Measurements from ENCODE around the gene ZGPAT.

ZGPAT gene

DNA sequence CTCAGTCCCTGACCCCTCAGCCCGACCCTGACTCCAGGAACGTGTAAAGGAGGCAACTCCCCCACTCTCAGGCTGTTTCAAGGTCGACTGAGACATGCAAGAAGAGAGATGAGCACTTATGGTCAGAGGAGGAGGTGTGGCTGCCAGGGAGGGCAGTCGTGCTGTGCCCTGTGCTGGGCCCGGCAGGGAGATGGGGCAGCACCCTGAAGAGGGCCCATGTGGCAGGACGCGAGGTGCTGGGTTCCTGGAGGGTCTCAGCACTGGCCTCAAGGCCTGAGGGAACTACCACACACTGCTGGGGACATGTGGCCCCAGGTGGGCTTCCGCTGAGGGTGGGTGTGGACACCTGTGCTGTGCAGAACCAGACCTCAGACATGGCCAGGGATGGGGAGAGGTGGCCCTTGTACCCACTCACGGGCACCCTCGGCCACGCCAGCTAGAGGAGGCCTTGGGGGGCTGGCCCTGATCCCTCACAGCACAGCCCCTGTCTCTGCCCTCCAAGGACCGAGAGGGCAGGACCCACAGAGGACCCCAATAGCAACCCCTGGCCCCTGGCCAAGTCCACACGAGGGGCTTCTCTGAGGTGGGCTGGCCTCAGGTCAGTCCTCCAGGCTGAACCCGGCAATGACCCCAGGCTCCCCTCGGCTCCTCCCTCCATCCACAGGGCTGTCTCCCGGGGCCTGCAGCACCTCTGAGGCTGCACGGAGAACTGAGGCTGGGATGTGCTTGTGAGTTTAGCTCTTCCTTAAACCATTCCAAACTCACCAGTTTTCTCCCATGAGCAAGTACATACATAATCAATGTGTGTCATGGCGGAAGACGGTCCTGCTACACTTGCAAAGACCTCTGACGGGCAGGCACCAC, 40.5 kb downstream of the ZGPAT start:
- peaks cover 31% of the 10 kb centered on the region for H3K4me1 ChIP-seq (ENCODE audit: insufficient read depth, insufficient read length)
- peaks cover 46% of the 10 kb centered on the region for H3K36me3 ChIP-seq (ENCODE audit: insufficient read depth, insufficient read length, low read length)
- no peak for TF ChIP-seq YY1 (IDR thresholded peaks at IDR 0.05; ENCODE audit: insufficient read depth, insufficient read length)
- no peak for TF ChIP-seq ZNF274 (IDR thresholded peaks at IDR 0.05; ENCODE audit: low read depth, low read length)
- TF ChIP-seq SUZ12 (IDR thresholded peaks at IDR 0.05; ENCODE audit: extremely low read depth, insufficient read depth, insufficient read length), result no peak
- no peak for DNase-seq (ENCODE audit: low read depth, low spot score)
- no peak overlapping the region for H3K4me3 ChIP-seq (ENCODE audit: insufficient read length, low read depth)
- H3K9ac ChIP-seq (ENCODE audit: insufficient read length, low read depth), result peak overlapping the region; percentile 10
- H3K9me3 ChIP-seq (ENCODE audit: insufficient read depth, low read length), result no peaks in the 10 kb centered on the region
- no peaks in the 10 kb centered on the region for H3K27me3 ChIP-seq (ENCODE audit: insufficient read depth, insufficient read length)

DNA sequence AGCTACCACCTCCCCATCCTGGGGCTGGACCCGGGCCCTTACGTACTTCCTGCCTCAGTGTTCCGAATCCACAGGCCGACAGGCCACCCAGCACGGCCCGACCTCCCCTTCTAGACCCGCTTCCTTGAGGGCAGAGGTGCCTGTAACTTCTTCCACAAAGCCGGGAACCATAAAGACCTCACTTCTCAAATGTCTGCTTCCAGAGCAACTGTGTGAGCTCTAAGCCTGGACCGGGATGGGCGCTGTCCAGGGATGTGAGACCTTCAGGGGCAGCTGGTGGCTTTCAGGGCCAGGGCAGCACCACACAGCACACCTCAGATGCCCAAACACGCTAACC, 41.1 kb downstream of the ZGPAT start:
- Histone ChIP-seq H3K27me3 (ENCODE audit: insufficient read depth, insufficient read length) (no peaks in the 10 kb centered on the region), H3K36me3 (ENCODE audit: insufficient read depth, insufficient read length, low read length) (peaks cover 40% of the 10 kb centered on the region), H3K4me3 (ENCODE audit: insufficient read length, low read depth) (no peak overlapping the region), H3K4me1 (ENCODE audit: insufficient read depth, insufficient read length) (peaks cover 31% of the 10 kb centered on the region), H3K9me3 (ENCODE audit: insufficient read depth, low read length) (no peaks in the 10 kb centered on the region), H3K9ac (ENCODE audit: insufficient read length, low read depth) (no peak overlapping the region)
- no peak for TF ChIP-seq SUZ12 (IDR thresholded peaks at IDR 0.05; ENCODE audit: extremely low read depth, insufficient read depth, insufficient read length)
- TF ChIP-seq ZNF274 (IDR thresholded peaks at IDR 0.05; ENCODE audit: low read depth, low read length), result no peak
- no peak for TF ChIP-seq YY1 (IDR thresholded peaks at IDR 0.05; ENCODE audit: insufficient read depth, insufficient read length)
- DNase-seq (ENCODE audit: low read depth, low spot score), result no peak

DNA sequence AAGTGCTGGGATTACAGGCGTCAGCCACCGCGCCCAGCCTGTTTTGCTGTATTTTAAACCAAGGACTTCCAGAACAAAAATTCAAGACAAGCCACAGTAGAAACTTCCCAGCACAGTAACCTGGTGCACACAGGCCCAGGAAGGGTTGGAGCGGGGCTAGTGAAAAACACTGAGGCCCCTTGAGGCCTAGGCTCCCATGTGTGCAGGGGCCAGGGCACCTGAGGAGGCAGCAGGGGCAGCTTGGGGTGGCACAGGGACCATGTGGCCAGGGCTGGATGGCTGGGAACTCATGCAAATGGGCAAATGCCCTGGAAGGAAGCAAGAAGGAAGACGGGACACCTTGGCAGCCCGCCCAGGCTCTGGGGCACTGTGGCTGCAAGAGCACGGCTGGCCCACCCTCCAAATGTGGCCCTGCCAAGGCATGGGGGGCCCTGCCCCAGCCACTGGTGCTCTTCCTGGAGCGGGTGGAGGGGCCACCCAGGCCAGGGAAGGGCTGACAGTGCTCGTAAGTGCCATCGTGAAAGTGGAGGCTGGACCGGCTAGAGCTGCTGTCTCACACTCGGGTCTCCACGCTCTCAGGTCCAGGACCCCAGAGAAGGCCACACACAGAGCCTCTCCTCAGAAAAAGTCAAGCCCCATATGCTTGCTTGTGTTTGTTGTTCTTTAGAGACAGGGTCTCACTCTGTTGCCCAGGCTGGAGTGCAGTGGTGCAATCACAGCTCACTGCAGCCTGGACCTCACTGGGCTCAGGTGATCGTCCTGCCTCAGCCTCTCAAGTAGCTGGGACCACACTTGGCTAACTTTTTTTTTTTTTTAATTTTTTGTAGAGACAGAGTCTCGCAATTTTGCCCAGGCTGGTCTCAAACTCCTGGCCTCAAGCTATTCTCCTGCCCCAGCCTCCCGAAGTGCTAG, 42.0 kb downstream of the ZGPAT start:
- Histone ChIP-seq H3K4me3 (ENCODE audit: insufficient read length, low read depth) (no peak overlapping the region), H3K4me1 (ENCODE audit: insufficient read depth, insufficient read length) (peaks cover 31% of the 10 kb centered on the region), H3K27me3 (ENCODE audit: insufficient read depth, insufficient read length) (no peaks in the 10 kb centered on the region), H3K36me3 (ENCODE audit: insufficient read depth, insufficient read length, low read length) (peaks cover 31% of the 10 kb centered on the region), H3K9me3 (ENCODE audit: insufficient read depth, low read length) (no peaks in the 10 kb centered on the region), H3K9ac (ENCODE audit: insufficient read length, low read depth) (no peak overlapping the region)
- DNase-seq (ENCODE audit: low read depth, low spot score), result no peak
- TF ChIP-seq YY1 (IDR thresholded peaks at IDR 0.05; ENCODE audit: insufficient read depth, insufficient read length), result no peak
- TF ChIP-seq ZNF274 (IDR thresholded peaks at IDR 0.05; ENCODE audit: low read depth, low read length), result no peak
- TF ChIP-seq SUZ12 (IDR thresholded peaks at IDR 0.05; ENCODE audit: extremely low read depth, insufficient read depth, insufficient read length), result no peak

DNA sequence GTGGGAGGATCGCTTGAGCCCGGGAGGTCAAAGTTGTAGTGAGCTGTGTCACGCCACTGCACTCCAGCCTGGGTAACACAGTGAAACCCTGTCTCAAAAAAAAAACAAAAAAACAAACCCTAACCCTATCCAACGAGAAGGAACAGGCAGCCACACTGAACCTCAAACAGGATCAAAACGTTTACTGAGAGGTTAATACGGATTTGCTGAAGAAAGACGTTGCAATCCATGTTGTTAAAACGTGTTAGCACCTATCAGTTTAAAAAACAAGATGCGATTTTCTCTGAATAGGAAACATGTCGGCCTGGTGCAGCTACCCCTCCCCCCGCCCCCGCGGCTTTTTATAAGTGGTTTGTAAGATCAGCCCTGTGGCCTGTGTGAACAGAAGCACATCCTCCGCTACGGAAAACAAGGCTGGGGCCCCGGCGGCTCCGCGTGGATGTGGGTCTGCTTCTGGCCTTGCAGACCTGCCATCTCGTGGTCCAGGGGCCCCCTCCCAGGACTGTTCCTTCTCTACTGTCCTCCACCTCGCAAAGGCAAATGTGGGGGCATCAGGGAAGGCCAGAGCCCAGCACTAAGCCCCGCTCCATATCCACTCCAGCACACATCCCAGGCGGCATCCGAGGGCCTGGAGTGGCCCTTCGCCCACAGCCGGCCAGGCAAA, 43.1 kb downstream of the ZGPAT start:
- H3K4me3 ChIP-seq (ENCODE audit: insufficient read length, low read depth), result no peak overlapping the region
- DNase-seq (ENCODE audit: low read depth, low spot score), result no peak
- no peaks in the 10 kb centered on the region for H3K27me3 ChIP-seq (ENCODE audit: insufficient read depth, insufficient read length)
- peaks cover 28% of the 10 kb centered on the region for H3K36me3 ChIP-seq (ENCODE audit: insufficient read depth, insufficient read length, low read length)
- no peak for TF ChIP-seq YY1 (IDR thresholded peaks at IDR 0.05; ENCODE audit: insufficient read depth, insufficient read length)
- TF ChIP-seq ZNF274 (IDR thresholded peaks at IDR 0.05; ENCODE audit: low read depth, low read length), result no peak
- TF ChIP-seq SUZ12 (IDR thresholded peaks at IDR 0.05; ENCODE audit: extremely low read depth, insufficient read depth, insufficient read length), result no peak
- H3K4me1 ChIP-seq (ENCODE audit: insufficient read depth, insufficient read length), result peaks cover 27% of the 10 kb centered on the region
- H3K9me3 ChIP-seq (ENCODE audit: insufficient read depth, low read length), result no peaks in the 10 kb centered on the region
- peak overlapping the region; percentile 67 for H3K9ac ChIP-seq (ENCODE audit: insufficient read length, low read depth)

DNA sequence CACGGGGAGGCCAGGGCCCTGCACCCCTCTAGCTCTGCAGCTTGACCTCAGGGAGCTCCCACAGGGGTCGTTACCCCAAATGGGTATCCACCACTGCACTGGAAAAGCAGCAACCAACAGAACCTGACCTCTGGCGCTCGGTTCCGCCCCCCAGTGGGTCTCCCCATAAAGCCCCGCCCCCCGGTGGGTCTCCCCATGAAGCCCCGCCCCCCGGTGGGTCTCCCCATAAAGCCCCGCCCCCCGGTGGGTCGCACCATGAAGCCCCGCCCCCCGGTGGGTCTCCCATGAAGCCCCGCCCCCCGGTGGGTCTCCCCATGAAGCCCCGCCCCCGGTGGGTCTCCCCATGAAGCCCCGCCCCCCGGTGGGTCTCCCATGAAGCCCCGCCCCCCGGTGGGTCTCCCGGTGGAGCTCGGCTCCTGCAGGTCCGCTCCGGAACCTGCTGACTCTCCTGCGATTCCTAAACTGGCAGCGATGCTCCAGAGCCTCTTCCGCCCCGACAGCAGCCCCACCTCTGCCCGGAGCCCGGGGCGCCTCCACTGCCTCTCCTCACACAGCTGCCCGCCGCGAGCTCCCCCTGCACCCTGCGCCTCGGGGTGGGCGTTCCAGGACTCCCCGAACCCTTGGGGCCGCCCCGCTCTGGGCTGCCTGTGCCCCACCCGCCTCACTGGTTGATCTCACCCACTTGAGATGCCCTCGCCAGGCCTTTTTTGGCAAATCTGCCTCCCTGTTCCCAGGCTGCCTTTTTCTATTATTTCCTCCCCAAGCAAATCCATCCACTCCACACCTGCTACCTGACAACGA, 43.8 kb downstream of the ZGPAT start:
- Histone ChIP-seq H3K27me3 (ENCODE audit: insufficient read depth, insufficient read length) (no peaks in the 10 kb centered on the region), H3K36me3 (ENCODE audit: insufficient read depth, insufficient read length, low read length) (peaks cover 23% of the 10 kb centered on the region), H3K9me3 (ENCODE audit: insufficient read depth, low read length) (no peaks in the 10 kb centered on the region), H3K4me3 (ENCODE audit: insufficient read length, low read depth) (no peak overlapping the region), H3K4me1 (ENCODE audit: insufficient read depth, insufficient read length) (peaks cover 27% of the 10 kb centered on the region), H3K9ac (ENCODE audit: insufficient read length, low read depth) (peak overlapping the region; percentile 67)
- TF ChIP-seq YY1 (IDR thresholded peaks at IDR 0.05; ENCODE audit: insufficient read depth, insufficient read length) (no peak), ZNF274 (IDR thresholded peaks at IDR 0.05; ENCODE audit: low read depth, low read length) (no peak), SUZ12 (IDR thresholded peaks at IDR 0.05; ENCODE audit: extremely low read depth, insufficient read depth, insufficient read length) (no peak)
- no peak for DNase-seq (ENCODE audit: low read depth, low spot score)

DNA sequence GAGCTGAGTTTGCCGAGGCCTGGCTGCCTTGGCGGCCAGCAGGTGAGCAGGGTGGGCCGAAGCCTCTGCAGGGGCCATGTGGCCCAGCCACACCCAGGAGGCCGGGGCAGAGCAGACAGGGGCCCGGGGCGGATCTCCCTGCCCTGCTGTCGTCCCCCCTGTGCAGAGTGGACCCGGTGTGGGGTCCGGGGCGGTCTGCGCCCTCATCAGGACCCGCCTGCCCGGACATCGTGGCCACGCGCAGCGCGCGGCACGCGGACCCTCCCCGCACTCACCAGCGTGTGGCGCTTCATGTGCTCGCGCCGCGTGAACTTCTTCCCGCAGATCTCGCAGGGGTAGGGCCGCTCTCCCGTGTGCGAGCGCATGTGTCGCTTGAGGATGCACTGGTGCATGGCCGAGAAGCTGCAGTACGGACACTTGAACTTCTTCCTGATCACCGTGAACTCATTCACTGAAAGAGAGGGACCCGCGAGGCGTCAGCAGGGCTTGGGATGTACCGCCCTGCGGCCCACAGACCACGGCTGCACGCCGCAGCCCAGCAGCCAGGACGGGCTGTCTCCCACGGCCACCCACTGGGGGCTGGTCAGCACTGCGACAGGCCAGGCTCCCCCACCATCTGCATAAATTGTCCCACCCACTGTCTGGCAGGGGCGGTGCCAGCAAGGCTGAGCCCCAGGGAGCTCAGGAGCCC, 44.7 kb downstream of the ZGPAT start:
- no peak overlapping the region for H3K4me3 ChIP-seq (ENCODE audit: insufficient read length, low read depth)
- H3K4me1 ChIP-seq (ENCODE audit: insufficient read depth, insufficient read length), result peaks cover 26% of the 10 kb centered on the region
- no peaks in the 10 kb centered on the region for H3K9me3 ChIP-seq (ENCODE audit: insufficient read depth, low read length)
- peak overlapping the region; percentile 50 for H3K9ac ChIP-seq (ENCODE audit: insufficient read length, low read depth)
- DNase-seq (ENCODE audit: low read depth, low spot score), result no peak
- TF ChIP-seq SUZ12 (IDR thresholded peaks at IDR 0.05; ENCODE audit: extremely low read depth, insufficient read depth, insufficient read length) (no peak), YY1 (IDR thresholded peaks at IDR 0.05; ENCODE audit: insufficient read depth, insufficient read length) (no peak), ZNF274 (IDR thresholded peaks at IDR 0.05; ENCODE audit: low read depth, low read length) (no peak)
- H3K36me3 ChIP-seq (ENCODE audit: insufficient read depth, insufficient read length, low read length), result peaks cover 25% of the 10 kb centered on the region
- H3K27me3 ChIP-seq (ENCODE audit: insufficient read depth, insufficient read length), result no peaks in the 10 kb centered on the region
